ENCODE measurements around the gene FLNC. TPM values are rescaled to one million over a fixed set of nuclear protein-coding genes. Genes with fewer than 3 reads are reported as not detected.
A peak's percentile ranks its signal among the peaks of the same experiment; 100 is the strongest.

FLNC gene
- total RNA-seq, 1 experiment from 2014 or later, result 0.42 TPM

- TF ChIP-seq, protein P1, sequence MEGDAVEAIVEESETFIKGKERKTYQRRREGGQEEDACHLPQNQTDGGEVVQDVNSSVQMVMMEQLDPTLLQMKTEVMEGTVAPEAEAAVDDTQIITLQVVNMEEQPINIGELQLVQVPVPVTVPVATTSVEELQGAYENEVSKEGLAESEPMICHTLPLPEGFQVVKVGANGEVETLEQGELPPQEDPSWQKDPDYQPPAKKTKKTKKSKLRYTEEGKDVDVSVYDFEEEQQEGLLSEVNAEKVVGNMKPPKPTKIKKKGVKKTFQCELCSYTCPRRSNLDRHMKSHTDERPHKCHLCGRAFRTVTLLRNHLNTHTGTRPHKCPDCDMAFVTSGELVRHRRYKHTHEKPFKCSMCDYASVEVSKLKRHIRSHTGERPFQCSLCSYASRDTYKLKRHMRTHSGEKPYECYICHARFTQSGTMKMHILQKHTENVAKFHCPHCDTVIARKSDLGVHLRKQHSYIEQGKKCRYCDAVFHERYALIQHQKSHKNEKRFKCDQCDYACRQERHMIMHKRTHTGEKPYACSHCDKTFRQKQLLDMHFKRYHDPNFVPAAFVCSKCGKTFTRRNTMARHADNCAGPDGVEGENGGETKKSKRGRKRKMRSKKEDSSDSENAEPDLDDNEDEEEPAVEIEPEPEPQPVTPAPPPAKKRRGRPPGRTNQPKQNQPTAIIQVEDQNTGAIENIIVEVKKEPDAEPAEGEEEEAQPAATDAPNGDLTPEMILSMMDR (IDR thresholded peaks at IDR 0.05; ENCODE audit: unreplicated experiment), result no peak
- peaks cover 18% of the 10 kb centered on the region for H3K4me1 Mint-ChIP-seq (ENCODE audit: low read depth, unreplicated experiment)
- H3K4me3 Mint-ChIP-seq (ENCODE audit: low read depth, unreplicated experiment), result no peak overlapping the region
- intact Hi-C loops (cut with micrococcal nuclease; ENCODE audit: unreplicated experiment), result no loop called here
- no peak overlapping the region for H3K27ac Mint-ChIP-seq (ENCODE audit: unreplicated experiment)
- no peak for DNase-seq
- H3K9me3 Mint-ChIP-seq (ENCODE audit: low read depth, unreplicated experiment), result no peaks in the 10 kb centered on the region
- no peaks in the 10 kb centered on the region for H3K27me3 Mint-ChIP-seq (ENCODE audit: unreplicated experiment)
- CTCF ChIA-PET, result no interaction called here
- H3K36me3 Mint-ChIP-seq (ENCODE audit: insufficient read depth, unreplicated experiment), result peaks cover 5% of the 10 kb centered on the region
- no TSS peak for BruUV-seq (replicated peaks)
These were observed 69.2 kb downstream of the FLNC start for GRCh38 chr7:128899392-128899791.

DNA sequence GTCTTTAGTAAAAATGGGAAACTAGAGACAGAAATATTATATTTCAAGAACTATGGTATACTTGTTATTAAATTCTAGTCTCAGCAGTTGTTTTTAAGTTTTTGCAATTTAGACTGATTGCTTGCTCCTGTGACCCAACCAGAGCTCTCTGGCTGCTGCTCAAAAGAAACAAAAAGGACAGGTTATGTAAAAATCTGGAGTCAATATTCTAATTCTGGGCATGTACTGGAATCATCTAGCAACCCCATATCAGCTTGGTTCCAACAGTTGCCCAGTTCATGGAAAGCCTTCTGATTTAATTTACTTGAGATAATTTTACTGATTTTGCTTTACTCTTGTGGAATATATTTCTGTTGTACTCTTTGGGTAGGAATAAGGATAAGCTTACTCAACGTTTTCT is 70.0 kb downstream of the FLNC start:
- TF ChIP-seq, protein P1 (IDR thresholded peaks at IDR 0.05; ENCODE audit: unreplicated experiment), result no peak
- Mint-ChIP-seq H3K27ac (ENCODE audit: unreplicated experiment) (no peak overlapping the region), H3K9me3 (ENCODE audit: low read depth, unreplicated experiment) (no peaks in the 10 kb centered on the region), H3K4me3 (ENCODE audit: low read depth, unreplicated experiment) (no peak overlapping the region), H3K4me1 (ENCODE audit: low read depth, unreplicated experiment) (peaks cover 25% of the 10 kb centered on the region), H3K36me3 (ENCODE audit: insufficient read depth, unreplicated experiment) (peaks cover 5% of the 10 kb centered on the region), H3K27me3 (ENCODE audit: unreplicated experiment) (no peaks in the 10 kb centered on the region)
- BruUV-seq (replicated peaks), result TSS peak; percentile 21
- DNase-seq, result no peak
- CTCF ChIA-PET, result no interaction called here
- intact Hi-C loops (cut with micrococcal nuclease; ENCODE audit: unreplicated experiment), result loop anchor here (5.0 kb wide), 1 partner anchor 57 kb away; no protein-coding TSS in a partner anchor

DNA sequence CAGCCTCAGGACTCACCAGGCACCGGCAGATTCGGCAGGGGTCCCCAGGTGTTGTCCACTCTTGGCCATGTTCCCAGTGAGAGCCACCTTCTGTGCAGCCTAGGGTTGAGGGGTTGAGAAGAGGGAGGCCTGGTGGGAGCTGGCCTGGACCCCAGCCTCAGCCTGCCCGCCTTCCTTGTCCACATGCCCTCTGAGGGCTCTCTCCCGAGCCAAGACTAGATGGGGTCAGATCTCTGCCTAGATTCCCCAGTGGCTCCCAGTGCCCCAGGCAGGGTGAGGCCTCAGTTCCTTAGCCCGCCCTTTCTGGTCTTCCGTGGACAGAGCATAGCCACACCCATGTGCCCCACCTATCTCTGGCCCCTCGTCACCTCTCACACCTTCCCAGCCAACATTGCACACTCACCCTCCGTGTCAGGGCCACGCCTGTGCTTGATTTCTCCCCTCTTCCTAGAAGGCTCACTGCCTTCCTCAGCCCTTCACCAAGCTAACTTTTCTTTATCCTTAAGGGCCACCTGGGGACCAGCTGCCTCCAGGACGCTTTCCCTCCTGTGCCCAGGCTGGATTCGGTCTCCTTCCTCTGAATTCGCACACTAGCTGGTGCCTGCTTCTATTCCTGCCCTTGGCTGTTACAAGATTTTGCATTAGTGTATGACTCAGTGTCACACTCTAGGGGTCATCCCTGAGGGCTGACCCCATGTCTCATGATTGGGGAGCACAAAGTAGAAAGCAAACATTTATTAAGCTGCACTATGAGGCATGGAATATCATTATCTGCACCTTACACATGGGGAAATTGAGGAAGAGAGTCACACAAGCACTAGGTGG is 72.8 kb downstream of the FLNC start:
- CTCF ChIA-PET, result interaction anchor here (0.8 kb wide), 1 partner anchor 14 kb away, joined by 5 read pairs; no protein-coding TSS in a partner anchor
- peak overlapping the region; percentile 66 for H3K27ac Mint-ChIP-seq (ENCODE audit: unreplicated experiment)

DNA sequence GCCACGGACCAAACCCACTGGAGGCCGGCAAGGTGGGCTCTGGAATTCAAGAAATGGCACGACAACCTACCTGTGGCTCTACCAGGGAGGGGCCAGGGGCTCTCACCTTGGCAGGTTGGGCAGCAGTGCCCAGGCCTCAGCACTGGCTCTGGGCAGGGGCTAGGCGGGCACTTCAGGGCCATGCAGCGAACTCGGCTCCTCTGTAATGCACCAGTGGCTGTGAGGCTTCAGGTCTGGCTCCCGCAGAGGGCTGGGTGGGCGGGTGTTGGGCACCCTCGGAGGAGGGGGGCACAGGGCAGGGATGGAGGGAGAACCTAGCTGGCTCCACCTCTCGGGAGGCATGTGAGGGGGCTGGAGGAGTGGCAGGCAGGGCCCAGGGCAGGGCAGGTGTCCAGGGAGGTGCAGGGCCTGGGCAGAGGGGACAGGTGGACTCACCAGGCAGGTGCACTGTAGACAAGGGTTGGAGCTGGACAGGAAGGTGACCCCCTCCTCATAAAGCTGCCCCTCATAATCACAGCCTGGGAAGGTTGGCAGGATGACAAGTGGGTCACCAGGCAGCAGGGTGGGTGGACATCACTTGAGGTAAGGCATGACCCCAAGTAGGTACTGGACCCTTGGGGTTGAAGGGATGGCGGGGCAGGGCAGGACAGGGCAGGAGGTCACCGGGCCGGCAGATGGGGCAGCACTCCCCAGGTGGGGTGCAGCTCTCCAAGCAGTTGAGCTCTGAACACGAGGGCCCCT is 73.6 kb downstream of the FLNC start:
- Mint-ChIP-seq H3K4me1 (ENCODE audit: low read depth, unreplicated experiment) (peaks cover 25% of the 10 kb centered on the region), H3K4me3 (ENCODE audit: low read depth, unreplicated experiment) (peak overlapping the region; percentile 54), H3K36me3 (ENCODE audit: insufficient read depth, unreplicated experiment) (peaks cover 5% of the 10 kb centered on the region), H3K9me3 (ENCODE audit: low read depth, unreplicated experiment) (no peaks in the 10 kb centered on the region), H3K27ac (ENCODE audit: unreplicated experiment) (peak overlapping the region; percentile 66), H3K27me3 (ENCODE audit: unreplicated experiment) (peaks cover 15% of the 10 kb centered on the region)
- TF ChIP-seq, protein P1 (IDR thresholded peaks at IDR 0.05; ENCODE audit: unreplicated experiment), result no peak
- intact Hi-C loops (cut with micrococcal nuclease; ENCODE audit: unreplicated experiment), result loop anchor here (5.0 kb wide), 1 partner anchor 54 kb away; no protein-coding TSS in a partner anchor
- no TSS peak for BruUV-seq (replicated peaks)
- CTCF ChIA-PET, result interaction anchor here (0.5 to 0.8 kb wide), 3 partner anchors 14 to 189 kb away, joined by 3 to 5 read pairs (median 3); no protein-coding TSS in a partner anchor
- DNase-seq, result no peak

More for the DNA sequence above, 72.8 kb downstream of the FLNC start:
- Mint-ChIP-seq H3K27me3 (ENCODE audit: unreplicated experiment) (peaks cover 7% of the 10 kb centered on the region), H3K9me3 (ENCODE audit: low read depth, unreplicated experiment) (no peaks in the 10 kb centered on the region), H3K4me3 (ENCODE audit: low read depth, unreplicated experiment) (peak overlapping the region; percentile 54), H3K36me3 (ENCODE audit: insufficient read depth, unreplicated experiment) (peaks cover 5% of the 10 kb centered on the region), H3K4me1 (ENCODE audit: low read depth, unreplicated experiment) (peaks cover 25% of the 10 kb centered on the region)
- BruUV-seq (replicated peaks), result no TSS peak
- TF ChIP-seq, protein P1 (IDR thresholded peaks at IDR 0.05; ENCODE audit: unreplicated experiment), result no peak
- intact Hi-C loops (cut with micrococcal nuclease; ENCODE audit: unreplicated experiment), result loop anchor here (5.0 kb wide), 1 partner anchor 54 kb away; no protein-coding TSS in a partner anchor
- no peak for DNase-seq
